B cell (primary cell): ENCODE data around the gene SETD1A. TPM values are rescaled to one million over a fixed set of nuclear protein-coding genes. Genes with fewer than 3 reads are reported as not detected.

Experiments
- ATAC-seq: fragments of 200-7000 bp; cut with Tn5 transposase; one replicate; pipeline ENCODE4 v1.10.0; 2021; ENCODE audit warnings: low read depth, mild to moderate bottlenecking, moderate number of reproducible peaks, moderate library complexity
- CTCF ChIA-PET: fragments of 350-600 bp; sonication (Branson Sonifier 250); formaldehyde crosslinking; loops from one replicate; lab custom pipeline; 2021; ENCODE audit warnings: antibody characterized with exemption, inconsistent platforms; lab: Charles Lee
- POLR2A ChIA-PET: fragments of 350-600 bp; sonication (Branson Sonifier 250); formaldehyde crosslinking; loops from one replicate; lab custom pipeline; 2021; ENCODE audit warnings: antibody characterized with exemption; lab: Charles Lee
- DNase-seq: peaks from one replicate; pipeline ENCODE4 v3.0.0; 2013
- H2AFZ ChIP-seq: 2 replicates; pipeline ENCODE4 v1.6.1; 2012; ENCODE audit warnings: mild to moderate bottlenecking, low read depth, low read length; ENCODE audit not compliant: insufficient read depth, poor library complexity, severe bottlenecking
- H3K27ac ChIP-seq, 2 donors: 1 replicate in 1 of 2; 2 replicates in 1 of 2; pipeline ENCODE4 v1.5.1; 2012 to 2013; ENCODE audit warnings: low read length in 2 of 2, mild to moderate bottlenecking in 2 of 2, moderate library complexity in 1 of 2
- H3K27me3 ChIP-seq, 4 experiments: fragments of 200-600 bp in 1 of 4; sonication (generic) in 1 of 4; replicated peaks in 1 of 4; 1 replicate in 2 of 4; 2 replicates in 2 of 4; pipeline versions ENCODE4 v1.6.1 to v1.7.0; 2013 to 2016; ENCODE audit warnings: low read length in 3 of 4, mild to moderate bottlenecking in 2 of 4, mixed read lengths in 1 of 4, moderate library complexity in 1 of 4; ENCODE audit not compliant: insufficient read depth in 4 of 4, control insufficient read depth in 3 of 4; ENCODE audit errors: control extremely low read depth in 1 of 4
- H3K36me3 ChIP-seq, 2 experiments: replicated peaks in 1 of 2; 1 replicate in 1 of 2; 2 replicates in 1 of 2; pipeline versions ENCODE4 v1.6.1 to v1.7.1; 2013; ENCODE audit warnings: low read length in 1 of 2; ENCODE audit not compliant: insufficient read depth in 2 of 2, control insufficient read depth in 1 of 2; ENCODE audit errors: control extremely low read depth in 1 of 2, extremely low read depth in 1 of 2
- H3K4me1 ChIP-seq, 2 donors: fragments of 200-600 bp in 1 of 2; sonication (generic) in 1 of 2; 1 replicate in 1 of 2; 2 replicates in 1 of 2; pipeline versions ENCODE4 v1.5.1 to v1.6.1; 2013 to 2017; ENCODE audit warnings: low read length in 2 of 2; ENCODE audit not compliant: control insufficient read depth in 2 of 2, insufficient read depth in 2 of 2
- H3K4me2 ChIP-seq: replicated peaks from 2 replicates; pipeline ENCODE3; 2012; ENCODE audit warnings: mild to moderate bottlenecking, low read depth, low read length; ENCODE audit not compliant: poor library complexity, severe bottlenecking
- H3K4me3 ChIP-seq, 5 experiments: fragments of 200-600 bp in 1 of 5; sonication (generic) in 1 of 5; 1 replicate in 3 of 5; 2 replicates in 2 of 5; pipeline versions ENCODE4 v1.5.1 to v1.7.0; 2011 to 2016; ENCODE audit warnings: low read length in 4 of 5, mild to moderate bottlenecking in 4 of 5, low read depth in 2 of 5, control low read depth in 1 of 5, moderate library complexity in 1 of 5; ENCODE audit not compliant: insufficient read depth in 1 of 5; ENCODE audit errors: control extremely low read depth in 1 of 5, extremely low read depth in 1 of 5
- H3K79me2 ChIP-seq: fragments of 200-600 bp; sonication (generic); one replicate; pipeline ENCODE4 v1.6.0; 2016; ENCODE audit warnings: low read length; ENCODE audit not compliant: control insufficient read depth, insufficient read depth
- H3K9ac ChIP-seq: fragments of 200-600 bp; sonication (generic); 2 replicates; pipeline ENCODE4 v1.6.1; 2017; ENCODE audit warnings: mild to moderate bottlenecking, low read length, moderate library complexity
- H3K9me3 ChIP-seq, 3 donors: one replicate each; pipeline versions ENCODE4 v1.6.1 to v1.7.1; 2013; ENCODE audit warnings: low read length in 2 of 3; ENCODE audit not compliant: control insufficient read depth in 2 of 3, insufficient read depth in 1 of 3; ENCODE audit errors: control extremely low read depth in 1 of 3
- H4K20me1 ChIP-seq: 2 replicates; pipeline ENCODE4 v1.6.0; 2012; ENCODE audit warnings: mild to moderate bottlenecking, low read length; ENCODE audit not compliant: insufficient read depth, control insufficient read depth, poor library complexity, severe bottlenecking
- H3K27ac Mint-ChIP-seq: one replicate; pipeline ENCODE4 v1.8.0; 2021; ENCODE audit warnings: mixed read lengths
- H3K27me3 Mint-ChIP-seq: one replicate; pipeline ENCODE4 v1.8.0; 2021; ENCODE audit warnings: mixed read lengths
- H3K4me1 Mint-ChIP-seq: one replicate; pipeline ENCODE4 v1.8.0; 2021; ENCODE audit warnings: mixed read lengths
- H3K4me3 Mint-ChIP-seq: one replicate; pipeline ENCODE4 v1.8.0; 2021; ENCODE audit warnings: mixed read lengths
- H3K9me3 Mint-ChIP-seq: one replicate; pipeline ENCODE4 v1.8.0; 2022; ENCODE audit warnings: mixed read lengths; ENCODE audit not compliant: insufficient read depth
- EZH2 ChIP-seq: IDR thresholded peaks from 2 replicates; pipeline ENCODE4 v1.6.1; 2012; ENCODE audit warnings: borderline replicate concordance, low read depth, mild to moderate bottlenecking, moderate library complexity, low read length; ENCODE audit not compliant: insufficient read depth, poor library complexity, severe bottlenecking
- WGBS: methylation state at CpG from one replicate; pipeline ENCODE4 v1.1.5; 2013; ENCODE audit warnings: missing lambda C conversion rate; ENCODE audit not compliant: insufficient coverage; 5-methylcytosine and 5-hydroxymethylcytosine counted together
- intact Hi-C: fragments of 100-400 bp; cut with micrococcal nuclease; formaldehyde crosslinking; loops from one replicate; pipeline ENCODE4 v1.10.0; 2022
- polyA plus RNA-seq: library from polyadenylated mRNA; depleted of rRNA; stranded (reverse); fragments of >200 nt; gene quantifications from 2 replicates; pipeline ENCODE4 v1.2.3, GENCODE V29; 2012
- total RNA-seq, 2 donors: library from RNA; stranded (reverse); fragments of 120-200 nt in 1 of 2; gene quantifications; 1 replicate in 1 of 2; 2 replicates in 1 of 2; pipeline versions ENCODE4 v1.2.3 to v1.2.4, GENCODE V29; 2013 to 2022
- TF ChIP-seq, protein P1 (sequence below): fragments of 200-600 bp; IDR thresholded peaks from one replicate; pipeline ENCODE4 v1.8.0; 2022; ENCODE audit warnings: antibody characterized with exemption, mild to moderate bottlenecking

Gene SETD1A
- total and polyA plus RNA-seq, 2 donors (not counting 1 experiment from before 2014, with no cell fraction given): 11.5 to 39.5 TPM

GRCh38 chr16:30929167-30929566, 28.4 kb upstream of the SETD1A start:
- ChIA-PET POLR2A (no interaction called here), CTCF (interaction anchor here (1.4 kb wide), 1 partner anchor 84 kb away, joined by 5 read pairs; no protein-coding TSS in a partner anchor)
- TF ChIP-seq, protein P1, sequence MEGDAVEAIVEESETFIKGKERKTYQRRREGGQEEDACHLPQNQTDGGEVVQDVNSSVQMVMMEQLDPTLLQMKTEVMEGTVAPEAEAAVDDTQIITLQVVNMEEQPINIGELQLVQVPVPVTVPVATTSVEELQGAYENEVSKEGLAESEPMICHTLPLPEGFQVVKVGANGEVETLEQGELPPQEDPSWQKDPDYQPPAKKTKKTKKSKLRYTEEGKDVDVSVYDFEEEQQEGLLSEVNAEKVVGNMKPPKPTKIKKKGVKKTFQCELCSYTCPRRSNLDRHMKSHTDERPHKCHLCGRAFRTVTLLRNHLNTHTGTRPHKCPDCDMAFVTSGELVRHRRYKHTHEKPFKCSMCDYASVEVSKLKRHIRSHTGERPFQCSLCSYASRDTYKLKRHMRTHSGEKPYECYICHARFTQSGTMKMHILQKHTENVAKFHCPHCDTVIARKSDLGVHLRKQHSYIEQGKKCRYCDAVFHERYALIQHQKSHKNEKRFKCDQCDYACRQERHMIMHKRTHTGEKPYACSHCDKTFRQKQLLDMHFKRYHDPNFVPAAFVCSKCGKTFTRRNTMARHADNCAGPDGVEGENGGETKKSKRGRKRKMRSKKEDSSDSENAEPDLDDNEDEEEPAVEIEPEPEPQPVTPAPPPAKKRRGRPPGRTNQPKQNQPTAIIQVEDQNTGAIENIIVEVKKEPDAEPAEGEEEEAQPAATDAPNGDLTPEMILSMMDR: no peak
- no peak for TF ChIP-seq EZH2
- Histone ChIP-seq H3K9me3 (no peaks in the 10 kb centered on the region), H3K4me2 (no peak overlapping the region), H3K27ac (no peak overlapping the region), H2AFZ (no peak overlapping the region), H4K20me1 (no peaks in the 10 kb centered on the region), H3K79me2 (no peaks in the 10 kb centered on the region), H3K9ac (no peak overlapping the region), H3K4me3 (no peak overlapping the region), H3K27me3 (no peaks in the 10 kb centered on the region), H3K36me3 (peaks cover 0 to 19% of the 10 kb centered on the region in 2 experiments), H3K4me1 (peaks cover 0 to 9% of the 10 kb centered on the region in 2 donors)
- intact Hi-C loops: no loop called here
- Mint-ChIP-seq H3K4me1 (peaks cover 11% of the 10 kb centered on the region), H3K4me3 (no peak overlapping the region), H3K27ac (no peak overlapping the region), H3K9me3 (no peaks in the 10 kb centered on the region), H3K27me3 (no peaks in the 10 kb centered on the region)
- 87% methylated on average over 7 of the region's 7 CpGs for WGBS
- no peak for ATAC-seq
- DNase-seq: no peak

- Mint-ChIP-seq H3K4me3 (no peak overlapping the region), H3K27ac (no peak overlapping the region), H3K27me3 (no peaks in the 10 kb centered on the region), H3K4me1 (peaks cover 5% of the 10 kb centered on the region), H3K9me3 (no peaks in the 10 kb centered on the region)
- H3K9me3 ChIP-seq: no peaks in the 10 kb centered on the region
- ATAC-seq (no peak), DNase-seq (no peak)
- TF ChIP-seq EZH2: no peak
- TF ChIP-seq, protein P1: no peak
- H4K20me1 ChIP-seq: no peaks in the 10 kb centered on the region
- POLR2A ChIA-PET: no interaction called here
- H3K9ac ChIP-seq: no peak overlapping the region
- H3K36me3 ChIP-seq: peaks cover 0 to 19% of the 10 kb centered on the region in 2 experiments
- no peak overlapping the region for H2AFZ ChIP-seq
- intact Hi-C loops: no loop called here
- H3K4me3 ChIP-seq: no peak overlapping the region
- no peak overlapping the region for H3K4me2 ChIP-seq
- H3K4me1 ChIP-seq: no peaks in the 10 kb centered on the region
- H3K79me2 ChIP-seq: no peaks in the 10 kb centered on the region
- H3K27me3 ChIP-seq: no peaks in the 10 kb centered on the region
- WGBS: 98% methylated on average over 35 of the region's 35 CpGs
- CTCF ChIA-PET: no interaction called here
- H3K27ac ChIP-seq: no peak overlapping the region
These were observed 27.4 kb upstream of the SETD1A start for GRCh38 chr16:30930160-30930571.
